GOT3 (cell line): ENCODE data around the gene EFNB1.
"Not testable (repeated sequence)": the region's sequence is repeated elsewhere in the genome, so short reads cannot be mapped to it uniquely, and the experiment has no call there.

Experiments
- DNase-seq: peaks from one replicate; lab custom pipeline; 2025; ENCODE audit warnings: mixed read lengths; lab: John Stamatoyannopoulos, UW

EFNB1 gene

GRCh38 chrX:68828740-68829581 is at the start of gene EFNB1:
TSS of gene EFNB1 (plus strand) at chrX:68829021. CDS start at chrX:68829777, 756 bp downstream.
- peak; percentile 52 for DNase-seq

GRCh38 chrX:68781295-68781694 is 47.5 kb upstream of the EFNB1 start:
- DNase-seq, result not testable (repeated sequence)

- no peak for DNase-seq
These were observed 44.0 kb upstream of the EFNB1 start for GRCh38 chrX:68784816-68785215.

- not testable (repeated sequence) for DNase-seq
These were observed 42.2 kb upstream of the EFNB1 start for GRCh38 chrX:68786581-68786980.

GRCh38 chrX:68789966-68790365 is 38.9 kb upstream of the EFNB1 start:
- DNase-seq, result no peak

GRCh38 chrX:68792083-68792482 is 36.7 kb upstream of the EFNB1 start:
- DNase-seq, result no peak

- DNase-seq, result no peak
These were observed 34.4 kb upstream of the EFNB1 start for GRCh38 chrX:68794461-68794860.

DNA sequence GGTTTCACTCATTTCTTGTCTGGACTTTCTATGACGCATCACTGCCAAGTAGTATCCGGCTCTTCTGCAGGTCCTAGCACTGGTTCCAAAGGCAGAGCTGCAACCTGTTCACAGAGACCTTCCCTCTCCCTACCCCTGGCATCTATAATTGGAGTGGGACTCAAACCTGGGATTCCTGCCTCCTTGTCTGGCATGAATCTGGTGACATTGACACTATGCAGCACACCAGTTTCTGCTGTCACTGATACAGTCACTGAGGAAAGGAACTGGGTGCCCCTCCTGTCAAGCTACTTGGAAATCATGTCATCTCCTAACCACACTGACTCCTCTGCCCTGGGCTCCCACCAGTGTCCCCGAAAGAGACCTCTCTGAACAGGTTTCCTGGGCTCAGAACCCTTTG is 33.1 kb upstream of the EFNB1 start:
- no peak for DNase-seq

DNA sequence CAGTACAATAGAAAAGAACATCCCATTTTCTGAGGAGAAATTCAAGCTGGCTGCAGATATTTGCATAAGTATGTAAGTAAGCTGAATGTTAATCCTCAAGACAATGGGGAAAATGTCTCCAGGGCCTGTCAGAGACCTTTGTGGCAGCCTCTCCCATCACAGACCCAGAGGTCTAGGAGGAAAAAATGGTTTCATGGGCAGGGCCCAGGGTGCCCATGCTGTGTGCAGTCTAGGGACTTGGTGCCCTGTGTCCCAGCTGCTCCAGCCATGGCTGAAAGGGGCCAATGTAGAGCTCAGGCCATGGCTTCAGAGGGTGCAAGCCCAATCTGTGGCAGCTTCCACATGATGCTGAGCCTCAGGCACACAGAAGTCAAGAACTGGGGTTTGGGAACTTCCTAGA is 30.4 kb upstream of the EFNB1 start:
- DNase-seq, result not testable (repeated sequence)

- no peak for DNase-seq
These were observed 27.0 kb upstream of the EFNB1 start for GRCh38 chrX:68801737-68802290.

- no peak for DNase-seq
These were observed 21.0 kb upstream of the EFNB1 start for GRCh38 chrX:68807818-68808217.

DNA sequence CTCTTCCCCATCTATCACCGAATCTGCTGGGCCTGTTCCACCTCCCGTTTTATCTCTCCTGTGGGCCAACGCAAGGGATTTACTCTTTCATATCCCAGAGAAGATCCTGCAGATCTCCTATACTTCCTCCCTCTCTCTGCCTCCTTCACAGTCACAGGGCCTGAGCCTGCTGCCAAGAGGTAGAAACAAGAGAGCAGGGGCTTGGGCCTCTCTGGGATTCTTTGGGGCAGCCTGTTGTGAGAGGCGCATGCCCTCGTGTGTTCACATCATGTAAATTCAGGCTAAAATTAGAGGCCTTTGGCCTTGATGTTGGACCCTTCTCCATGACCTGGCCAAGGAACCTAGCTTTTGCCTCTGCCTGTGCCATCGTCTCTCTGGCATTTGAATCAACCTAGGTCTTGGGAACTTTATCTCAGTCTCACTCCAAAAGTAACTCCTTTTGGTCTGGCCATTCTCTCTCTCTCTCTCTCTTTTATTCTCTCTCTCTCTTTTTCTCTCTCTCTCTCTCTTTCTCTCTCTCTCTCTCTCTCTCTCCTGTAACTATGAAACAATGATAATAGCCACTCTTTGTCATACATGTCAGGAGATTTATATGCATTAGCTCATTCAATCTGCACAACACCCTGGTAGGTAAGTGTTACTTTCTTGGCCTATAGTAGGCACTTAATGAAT is 20.0 kb upstream of the EFNB1 start:
- DNase-seq, result no peak

GRCh38 chrX:68820476-68821110 is 8.2 kb upstream of the EFNB1 start:
- no peak for DNase-seq

DNA sequence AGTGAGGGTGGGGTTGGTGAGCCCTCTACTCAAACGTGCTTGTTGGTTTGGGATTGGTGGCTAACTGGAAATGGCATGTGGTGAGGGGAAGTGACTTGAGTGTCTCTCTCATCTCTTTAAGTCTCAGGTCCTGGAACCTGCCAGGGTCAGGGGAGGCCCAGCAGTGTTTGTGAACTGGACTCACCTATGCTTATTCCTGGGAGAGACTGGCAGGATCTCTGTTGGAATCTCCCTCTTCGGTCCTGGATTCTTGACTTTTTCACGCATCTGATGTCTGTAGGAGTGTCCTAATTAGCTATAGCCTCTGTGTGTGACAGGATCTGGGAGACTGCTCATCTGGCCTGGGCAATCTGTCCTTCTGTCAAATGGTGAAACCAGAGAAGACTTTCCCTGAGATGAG is 7.2 kb upstream of the EFNB1 start:
- no peak for DNase-seq

DNA sequence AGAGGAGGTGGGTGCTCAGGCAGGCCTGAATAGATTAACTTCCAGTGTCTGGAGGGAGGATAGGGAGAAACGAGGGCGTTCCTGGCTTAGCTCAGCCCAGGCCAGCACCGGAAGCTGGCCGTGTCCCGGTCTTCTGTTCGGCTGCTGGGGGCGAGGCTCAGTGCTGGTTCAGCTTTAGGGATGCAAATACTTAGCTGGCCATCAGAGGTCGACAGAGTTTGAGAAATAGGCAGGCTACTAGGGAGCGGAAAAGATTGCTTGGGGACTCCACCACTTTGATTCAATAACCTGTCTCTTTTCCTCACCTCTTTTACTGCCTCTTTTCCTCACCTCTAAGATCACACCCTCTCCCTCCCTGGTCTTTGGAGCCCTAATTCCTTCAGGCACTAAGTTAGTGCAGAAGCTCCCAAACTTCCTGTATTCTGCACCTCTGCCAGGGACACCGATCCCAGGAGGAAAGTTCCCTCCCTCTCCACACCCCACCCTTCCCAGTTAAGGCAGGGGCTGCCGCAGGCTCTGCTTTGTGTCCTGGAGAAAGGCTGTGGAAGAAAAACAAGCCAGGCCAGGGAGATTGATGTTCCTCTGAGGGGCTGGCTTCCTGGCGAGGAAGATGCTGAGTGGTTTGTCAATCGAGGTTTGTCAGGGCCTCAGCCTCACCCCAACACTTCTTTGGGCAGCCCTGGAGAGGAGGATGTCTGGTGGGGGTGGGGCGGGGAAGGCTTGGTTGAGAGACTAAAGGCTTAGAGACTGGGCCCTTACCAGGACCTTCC is 6.0 kb upstream of the EFNB1 start:
- no peak for DNase-seq

DNA sequence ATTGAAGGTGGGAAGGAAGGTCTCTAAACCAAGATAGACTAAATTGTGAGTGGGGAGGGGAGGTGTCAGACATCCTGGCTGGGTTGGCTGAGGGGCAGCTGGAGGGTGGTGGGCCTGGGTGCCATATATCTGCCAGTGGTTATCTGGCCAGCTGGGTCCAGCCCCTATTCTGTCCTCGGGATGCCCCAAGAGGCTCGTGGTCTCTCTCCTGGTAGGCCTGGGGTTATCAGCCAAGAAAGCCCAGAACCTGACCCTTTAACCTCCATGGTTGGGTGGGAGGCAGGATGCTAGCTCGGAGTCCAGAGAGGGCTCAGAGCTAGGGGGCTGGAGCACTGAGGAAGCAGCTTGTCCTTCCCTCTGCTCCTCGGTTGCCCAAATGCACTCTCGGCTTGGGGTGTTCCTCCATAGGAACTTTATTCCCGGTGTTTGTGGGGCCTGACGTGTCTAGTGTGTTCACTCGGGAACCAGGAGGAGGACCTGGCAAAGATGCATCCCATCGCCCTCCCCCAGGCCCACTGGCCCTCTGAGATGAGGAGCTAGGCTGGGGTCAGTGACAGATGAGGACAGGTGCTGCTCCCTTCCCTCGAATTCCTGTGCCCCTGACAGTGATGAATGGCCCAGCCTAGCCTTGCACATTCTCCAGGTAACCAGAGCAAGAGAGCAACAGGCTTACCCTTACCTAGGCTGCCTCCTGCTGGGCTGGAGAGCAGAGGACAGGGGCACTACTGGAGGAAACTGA is 5.2 kb upstream of the EFNB1 start:
- no peak for DNase-seq

DNA sequence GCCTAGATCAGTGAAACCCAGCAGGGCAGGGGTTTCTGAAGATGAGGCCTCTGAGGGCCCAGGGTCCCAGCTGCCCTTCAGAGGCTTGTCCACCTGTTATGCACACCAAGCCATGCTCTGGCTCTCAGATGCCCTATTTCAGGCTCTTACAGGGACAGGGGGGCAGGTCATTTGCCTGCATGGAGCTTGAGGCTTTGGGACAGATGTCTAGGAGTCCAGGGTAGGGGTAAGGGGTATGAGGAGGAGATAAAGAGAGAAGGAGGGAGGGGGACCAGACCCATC is 4.7 kb upstream of the EFNB1 start:
- DNase-seq, result no peak

- no peak for DNase-seq
These were observed 4.2 kb upstream of the EFNB1 start for GRCh38 chrX:68824565-68825125.

- DNase-seq, result no peak
These were observed 2.5 kb upstream of the EFNB1 start for GRCh38 chrX:68826113-68826980.

DNA sequence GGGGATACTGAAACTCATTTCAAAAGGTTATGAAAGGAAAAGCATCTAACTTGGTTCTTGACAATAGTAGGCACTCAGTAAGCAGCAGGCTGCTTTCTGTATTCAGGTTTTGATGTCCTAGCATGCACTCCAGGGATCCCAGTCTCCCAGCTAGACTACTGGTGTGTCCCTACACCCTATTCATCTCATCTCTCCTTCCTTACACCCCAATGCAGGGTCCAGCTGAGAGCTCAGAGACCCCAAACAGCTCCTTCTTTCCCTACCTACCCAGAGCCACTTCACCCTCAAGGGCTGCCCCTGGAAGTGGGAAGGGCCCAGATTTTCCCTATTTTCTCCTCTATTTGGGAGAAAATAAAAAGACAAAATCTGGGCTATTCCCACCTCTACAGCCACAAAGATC is 1.6 kb upstream of the EFNB1 start:
- DNase-seq, result no peak
